Activated T-helper 1 cell treated with anti-CD3 and anti-CD28 coated beads, Interleukin-12 subunit alpha, Interleukin-12 subunit beta, Interleukin-2, Interleukin-4 antibody, amounts not matched to agents 30 ng/mL and 10 ng/mL and 1 ng/mL, durations not matched to agents 14 hours and 24 hours and 36 hours (primary cell): ENCODE measurements around the gene SUPT16H. TPM values are rescaled to one million over a fixed set of nuclear protein-coding genes. Genes with fewer than 3 reads are reported as not detected.
"Not testable (repeated sequence)": the region's sequence is repeated elsewhere in the genome, so short reads cannot be mapped to it uniquely, and the experiment has no call there.

Experiments
- DNase-seq: peaks from one replicate; pipeline ENCODE4 v3.0.0; 2021; ENCODE audit warnings: low spot score
- H3K27ac Mint-ChIP-seq: one replicate; pipeline ENCODE4 v1.8.0; 2021; ENCODE audit warnings: mild to moderate bottlenecking, mixed read lengths
- H3K27me3 Mint-ChIP-seq: one replicate; pipeline ENCODE4 v1.8.0; 2022; ENCODE audit warnings: mild to moderate bottlenecking, moderate library complexity, mixed read lengths; ENCODE audit not compliant: insufficient read depth
- H3K36me3 Mint-ChIP-seq: one replicate; pipeline ENCODE4 v1.8.0; 2021; ENCODE audit warnings: low read depth, mixed read lengths
- H3K4me1 Mint-ChIP-seq: one replicate; pipeline ENCODE4 v1.8.0; 2021; ENCODE audit warnings: low read depth, mixed read lengths
- H3K4me3 Mint-ChIP-seq: one replicate; pipeline ENCODE4 v1.8.0; 2021; ENCODE audit warnings: mild to moderate bottlenecking, moderate library complexity, mixed read lengths
- H3K9me3 Mint-ChIP-seq: one replicate; pipeline ENCODE4 v1.8.0; 2021; ENCODE audit warnings: mixed read lengths
- intact Hi-C: fragments of 100-400 bp; cut with micrococcal nuclease; formaldehyde crosslinking; loops from one replicate; pipeline ENCODE4 v1.15.1; 2024
- total RNA-seq: library from RNA; stranded (reverse); gene quantifications from 2 replicates; pipeline ENCODE4 v1.2.3, GENCODE V29; 2022

The SUPT16H gene
- total RNA-seq, 1 donor from 2014 or later, result 162 TPM

GRCh38 chr14:21385188-21385904 lies 1.5 kb upstream of the SUPT16H start:
- Mint-ChIP-seq H3K9me3 (no peaks in the 10 kb centered on the region), H3K36me3 (peaks cover 28% of the 10 kb centered on the region), H3K27me3 (no peaks in the 10 kb centered on the region), H3K4me3 (peak overlapping the region; percentile 96), H3K27ac (peak overlapping the region; percentile 100), H3K4me1 (peaks cover 32% of the 10 kb centered on the region)
- no peak for DNase-seq
- intact Hi-C loops, result no loop called here

- H3K36me3 Mint-ChIP-seq, result peaks cover 26% of the 10 kb centered on the region
- no peaks in the 10 kb centered on the region for H3K9me3 Mint-ChIP-seq
- DNase-seq, result no peak
- peak overlapping the region; percentile 96 for H3K4me3 Mint-ChIP-seq
- peak overlapping the region; percentile 100 for H3K27ac Mint-ChIP-seq
- peaks cover 40% of the 10 kb centered on the region for H3K4me1 Mint-ChIP-seq
- intact Hi-C loops, result loop anchor here (1.0 to 5.0 kb wide), 8 partner anchors 30 to 1213 kb away; partner anchors contain the start of genes ABHD4, CHD8, HNRNPC and METTL3
- H3K27me3 Mint-ChIP-seq, result no peaks in the 10 kb centered on the region
Measured at GRCh38 chr14:21384494-21384851, 654 bp upstream of the SUPT16H start.

GRCh38 chr14:21382886-21383847 lies 652 bp downstream of the SUPT16H start:
- Mint-ChIP-seq H3K4me3 (peak overlapping the region; percentile 96), H3K27me3 (no peaks in the 10 kb centered on the region), H3K9me3 (no peaks in the 10 kb centered on the region), H3K27ac (peak overlapping the region; percentile 100), H3K4me1 (peaks cover 40% of the 10 kb centered on the region), H3K36me3 (peaks cover 28% of the 10 kb centered on the region)
- DNase-seq, result peak; percentile 44
- intact Hi-C loops, result loop anchor here (1.0 to 5.0 kb wide), 5 partner anchors 74 to 1214 kb away; partner anchors contain the start of gene ABHD4

- Mint-ChIP-seq H3K4me3 (peak overlapping the region; percentile 96), H3K36me3 (peaks cover 26% of the 10 kb centered on the region), H3K27me3 (no peaks in the 10 kb centered on the region), H3K4me1 (peaks cover 44% of the 10 kb centered on the region), H3K27ac (peak overlapping the region; percentile 59), H3K9me3 (no peaks in the 10 kb centered on the region)
- DNase-seq, result no peak
- intact Hi-C loops, result loop anchor here (5.0 kb wide), 1 partner anchor 1215 kb away; the partner anchor contains the start of gene ABHD4
Measured at GRCh38 chr14:21382095-21382494, 1.7 kb downstream of the SUPT16H start.

GRCh38 chr14:21379338-21379737 lies 4.5 kb downstream of the SUPT16H start:
- Mint-ChIP-seq H3K4me1 (peaks cover 43% of the 10 kb centered on the region), H3K36me3 (peaks cover 17% of the 10 kb centered on the region), H3K9me3 (no peaks in the 10 kb centered on the region), H3K27me3 (no peaks in the 10 kb centered on the region), H3K27ac (no peak overlapping the region), H3K4me3 (no peak overlapping the region)
- DNase-seq, result no peak
- intact Hi-C loops, result no loop called here

- no peak for DNase-seq
- Mint-ChIP-seq H3K27ac (no peak overlapping the region), H3K36me3 (peaks cover 29% of the 10 kb centered on the region), H3K4me1 (peaks cover 16% of the 10 kb centered on the region), H3K27me3 (no peaks in the 10 kb centered on the region), H3K4me3 (no peak overlapping the region), H3K9me3 (no peaks in the 10 kb centered on the region)
- intact Hi-C loops, result no loop called here
Measured at GRCh38 chr14:21373980-21374379, 9.8 kb downstream of the SUPT16H start.

- Mint-ChIP-seq H3K36me3 (peaks cover 37% of the 10 kb centered on the region), H3K4me1 (peaks cover 15% of the 10 kb centered on the region)
- DNase-seq, H3K27me3 Mint-ChIP-seq, H3K9me3 Mint-ChIP-seq, H3K4me3 Mint-ChIP-seq, intact Hi-C loops, H3K27ac Mint-ChIP-seq: not testable (repeated sequence)
Measured at GRCh38 chr14:21372814-21373213, 11.0 kb downstream of the SUPT16H start.

- H3K4me3 Mint-ChIP-seq, result no peak overlapping the region
- H3K36me3 Mint-ChIP-seq, result peaks cover 52% of the 10 kb centered on the region
Measured at GRCh38 chr14:21369949-21370679, 13.7 kb downstream of the SUPT16H start.

GRCh38 chr14:21367582-21368144 lies 16.2 kb downstream of the SUPT16H start:
- Mint-ChIP-seq H3K9me3 (no peaks in the 10 kb centered on the region), H3K36me3 (peaks cover 65% of the 10 kb centered on the region), H3K27ac (no peak overlapping the region), H3K4me3 (no peak overlapping the region), H3K4me1 (peaks cover 10% of the 10 kb centered on the region), H3K27me3 (no peaks in the 10 kb centered on the region)
- intact Hi-C loops, result loop anchor here (5.0 kb wide), 2 partner anchors 135 to 190 kb away; no protein-coding TSS in a partner anchor
- no peak for DNase-seq

More at GRCh38 chr14:21369949-21370679, 13.7 kb downstream of the SUPT16H start:
- no peaks in the 10 kb centered on the region for H3K27me3 Mint-ChIP-seq
- peaks cover 12% of the 10 kb centered on the region for H3K4me1 Mint-ChIP-seq
- H3K27ac Mint-ChIP-seq, result no peak overlapping the region
- H3K9me3 Mint-ChIP-seq, result no peaks in the 10 kb centered on the region
- DNase-seq, result no peak
- intact Hi-C loops, result loop anchor here (5.0 kb wide), 2 partner anchors 138 to 187 kb away; no protein-coding TSS in a partner anchor

- no peaks in the 10 kb centered on the region for H3K27me3 Mint-ChIP-seq
- intact Hi-C loops, result no loop called here
- DNase-seq, result no peak
- no peaks in the 10 kb centered on the region for H3K9me3 Mint-ChIP-seq
- no peak overlapping the region for H3K27ac Mint-ChIP-seq
- H3K4me3 Mint-ChIP-seq, result no peak overlapping the region
- no peaks in the 10 kb centered on the region for H3K4me1 Mint-ChIP-seq
- H3K36me3 Mint-ChIP-seq, result peaks cover 69% of the 10 kb centered on the region
Measured at GRCh38 chr14:21356511-21356910, 27.3 kb downstream of the SUPT16H start.

GRCh38 chr14:21352587-21352986 lies 31.2 kb downstream of the SUPT16H start:
- H3K27me3 Mint-ChIP-seq, result no peaks in the 10 kb centered on the region
- no peak for DNase-seq
- intact Hi-C loops, result no loop called here
- H3K4me3 Mint-ChIP-seq, result no peak overlapping the region
- no peak overlapping the region for H3K27ac Mint-ChIP-seq
- H3K9me3 Mint-ChIP-seq, result no peaks in the 10 kb centered on the region
- H3K36me3 Mint-ChIP-seq, result peaks cover 54% of the 10 kb centered on the region
- no peaks in the 10 kb centered on the region for H3K4me1 Mint-ChIP-seq

GRCh38 chr14:21350539-21350938 lies 33.3 kb downstream of the SUPT16H start:
- Mint-ChIP-seq H3K36me3 (peaks cover 45% of the 10 kb centered on the region), H3K9me3 (no peaks in the 10 kb centered on the region), H3K4me1 (no peaks in the 10 kb centered on the region), H3K4me3 (no peak overlapping the region), H3K27ac (no peak overlapping the region), H3K27me3 (no peaks in the 10 kb centered on the region)
- DNase-seq, result no peak
- intact Hi-C loops, result no loop called here
